A204.1 (cell line): ENCODE results near the gene KNDC1.
"Not testable (repeated sequence)": the region's sequence is repeated elsewhere in the genome, so short reads cannot be mapped to it uniquely, and the experiment has no call there.

Experiments
- FAIRE-seq: peaks from 2 replicates; lab custom pipeline; 2012; peaks lifted over from hg19 to GRCh38; lab: Jason Lieb, UNC

The KNDC1 gene

GRCh38 chr10:133159950-133160825 lies at the start of gene KNDC1:
TSS of gene KNDC1 (plus strand) at chr10:133160219. CDS start at chr10:133160468, 249 bp downstream.
- no peak for FAIRE-seq

GRCh38 chr10:133110609-133111275 lies 49.3 kb upstream of the KNDC1 start:
- FAIRE-seq, result no peak

- FAIRE-seq, result not testable (repeated sequence)
Measured at GRCh38 chr10:133111640-133112039, 48.4 kb upstream of the KNDC1 start.

GRCh38 chr10:133113146-133113830 lies 46.7 kb upstream of the KNDC1 start:
- no peak for FAIRE-seq

GRCh38 chr10:133113847-133114246 lies 46.2 kb upstream of the KNDC1 start:
- FAIRE-seq, result no peak

GRCh38 chr10:133114251-133114650 lies 45.8 kb upstream of the KNDC1 start:
- no peak for FAIRE-seq

GRCh38 chr10:133114726-133115452 lies 45.1 kb upstream of the KNDC1 start:
- FAIRE-seq, result no peak

GRCh38 chr10:133115453-133115842 lies 44.6 kb upstream of the KNDC1 start:
- FAIRE-seq, result no peak

GRCh38 chr10:133115976-133116375 lies 44.0 kb upstream of the KNDC1 start:
- FAIRE-seq, result no peak

- no peak for FAIRE-seq
Measured at GRCh38 chr10:133116455-133116854, 43.6 kb upstream of the KNDC1 start.

GRCh38 chr10:133117036-133117687 lies 42.9 kb upstream of the KNDC1 start:
- no peak for FAIRE-seq

GRCh38 chr10:133117688-133118071 lies 42.3 kb upstream of the KNDC1 start:
- FAIRE-seq, result no peak

GRCh38 chr10:133121479-133121878 lies 38.5 kb upstream of the KNDC1 start:
- no peak for FAIRE-seq

GRCh38 chr10:133122171-133122935 lies 37.7 kb upstream of the KNDC1 start:
- FAIRE-seq, result no peak

GRCh38 chr10:133123050-133123745 lies 36.8 kb upstream of the KNDC1 start:
- FAIRE-seq, result no peak

GRCh38 chr10:133123746-133124356 lies 36.2 kb upstream of the KNDC1 start:
- FAIRE-seq, result no peak

- FAIRE-seq, result no peak
Measured at GRCh38 chr10:133124357-133125211, 35.4 kb upstream of the KNDC1 start.

- no peak for FAIRE-seq
Measured at GRCh38 chr10:133125901-133126300, 34.1 kb upstream of the KNDC1 start.
